ENCODE measurements around the gene SOSTDC1.

GRCh38 chr7:16463520-16463919 is 2.0 kb downstream of the SOSTDC1 start:
- no peak for TF ChIP-seq CTCF (IDR thresholded peaks at IDR 0.05)
- no peak for TF ChIP-seq POLR2A (IDR thresholded peaks at IDR 0.05)

Data from lower leg skin (tissue), 3 donors.